SJSA1 (cell line): ENCODE results near the gene POU6F1. TPM values are rescaled to one million over a fixed set of nuclear protein-coding genes. Genes with fewer than 3 reads are reported as not detected.
A peak's percentile ranks its signal among the peaks of the same experiment; 100 is the strongest.

ENCODE experiments used
- DNase-seq, 2 experiments: peaks; one replicate each; pipeline ENCODE4 v3.0.0-alpha.2; 2015 to 2020; ENCODE audit warnings: low spot score in 2 of 2, low read depth in 1 of 2
- H3K27ac ChIP-seq: fragments of 250-450 bp; sonication (Bioruptor Pico); 2 replicates; pipeline ENCODE4 v1.5.1; 2020; ENCODE audit warnings: mild to moderate bottlenecking, moderate library complexity
- H3K27me3 ChIP-seq: fragments of 250-450 bp; sonication (Bioruptor Pico); replicated peaks from 2 replicates; pipeline ENCODE4 v1.5.1; 2020; ENCODE audit warnings: mild to moderate bottlenecking, moderate library complexity
- H3K36me3 ChIP-seq: fragments of 250-450 bp; sonication (Bioruptor Pico); 2 replicates; pipeline ENCODE4 v1.5.1; 2020; ENCODE audit warnings: mild to moderate bottlenecking
- H3K4me1 ChIP-seq: fragments of 250-450 bp; sonication (Bioruptor Pico); replicated peaks from 2 replicates; pipeline ENCODE4 v1.6.1; 2021; ENCODE audit warnings: mild to moderate bottlenecking
- H3K4me3 ChIP-seq: fragments of 250-450 bp; sonication (Bioruptor Pico); 2 replicates; pipeline ENCODE4 v1.5.1; 2020; ENCODE audit warnings: mild to moderate bottlenecking
- H3K9me3 ChIP-seq: fragments of 250-450 bp; sonication (Bioruptor Pico); replicated peaks from 2 replicates; pipeline ENCODE4 v1.5.1; 2020; ENCODE audit warnings: mild to moderate bottlenecking
- total RNA-seq: library from RNA; depleted of rRNA; stranded (reverse); fragments of >200 nt; shearing (Covaris generic); gene quantifications from 2 replicates; pipeline ENCODE4 v1.2.3, GENCODE V29; 2014

The POU6F1 gene
- total RNA-seq, 1 experiment from 2014 or later: 1.2 TPM

GRCh38 chr12:51183816-51184215 is 34.0 kb downstream of the POU6F1 start:
- Histone ChIP-seq H3K27me3 (no peaks in the 10 kb centered on the region), H3K27ac (no peak overlapping the region), H3K9me3 (no peaks in the 10 kb centered on the region), H3K36me3 (no peaks in the 10 kb centered on the region), H3K4me3 (no peak overlapping the region), H3K4me1 (no peaks in the 10 kb centered on the region)
- DNase-seq: peak in 1 of 2 experiments; percentile 7

- no peak for DNase-seq
- Histone ChIP-seq H3K27ac (no peak overlapping the region), H3K36me3 (no peaks in the 10 kb centered on the region), H3K27me3 (no peaks in the 10 kb centered on the region), H3K4me1 (no peaks in the 10 kb centered on the region), H3K9me3 (no peaks in the 10 kb centered on the region), H3K4me3 (no peak overlapping the region)
Observed at GRCh38 chr12:51183349-51183748, 34.5 kb downstream of the POU6F1 start.

- Histone ChIP-seq H3K36me3 (no peaks in the 10 kb centered on the region), H3K9me3 (no peaks in the 10 kb centered on the region), H3K27me3 (no peaks in the 10 kb centered on the region), H3K4me1 (no peaks in the 10 kb centered on the region), H3K27ac (no peak overlapping the region), H3K4me3 (no peak overlapping the region)
- no peak for DNase-seq
Observed at GRCh38 chr12:51181558-51181957, 36.3 kb downstream of the POU6F1 start.

- Histone ChIP-seq H3K36me3 (no peaks in the 10 kb centered on the region), H3K9me3 (no peaks in the 10 kb centered on the region), H3K27me3 (no peaks in the 10 kb centered on the region), H3K27ac (no peak overlapping the region), H3K4me1 (no peaks in the 10 kb centered on the region), H3K4me3 (no peak overlapping the region)
- no peak for DNase-seq
Observed at GRCh38 chr12:51177897-51178296, 40.0 kb downstream of the POU6F1 start.

- no peak overlapping the region for H3K4me3 ChIP-seq
- H3K27me3 ChIP-seq: no peaks in the 10 kb centered on the region
- DNase-seq: no peak
- H3K36me3 ChIP-seq: no peaks in the 10 kb centered on the region; the same call in 1 of the 2 replicates
- peaks cover 6% of the 10 kb centered on the region; the same call in 1 of the 2 replicates for H3K4me1 ChIP-seq
- H3K9me3 ChIP-seq: no peaks in the 10 kb centered on the region
- H3K27ac ChIP-seq: no peak overlapping the region
Observed at GRCh38 chr12:51174501-51174900, 43.4 kb downstream of the POU6F1 start.

GRCh38 chr12:51172515-51173431 is 45.1 kb downstream of the POU6F1 start, which contains the start of gene TFCP2:
TFCP2 (minus strand) TSS chr12:51173135; CDS start chr12:51172422, 713 bp downstream.
- Histone ChIP-seq H3K4me1 (peaks cover 6% of the 10 kb centered on the region; the same call in 1 of the 2 replicates), H3K27ac (peak within 1 kb of the TSS; percentile 100), H3K4me3 (peak within 1 kb of the TSS; percentile 61), H3K36me3 (no peaks in the 10 kb centered on the region; the same call in 1 of the 2 replicates), H3K9me3 (no peaks in the 10 kb centered on the region), H3K27me3 (no peaks in the 10 kb centered on the region)
- peak; percentile 97 to 99 for DNase-seq

- H3K27me3 ChIP-seq: no peaks in the 10 kb centered on the region
- H3K9me3 ChIP-seq: no peaks in the 10 kb centered on the region
- H3K36me3 ChIP-seq: no peaks in the 10 kb centered on the region; the same call in 1 of the 2 replicates
- H3K4me1 ChIP-seq: peaks cover 6% of the 10 kb centered on the region; the same call in 1 of the 2 replicates
- H3K27ac ChIP-seq: peak overlapping the region; percentile 100
- no peak for DNase-seq
- peak overlapping the region; percentile 61 for H3K4me3 ChIP-seq
Observed at GRCh38 chr12:51171884-51172514, 45.9 kb downstream of the POU6F1 start.

- Histone ChIP-seq H3K27ac (no peak overlapping the region), H3K27me3 (no peaks in the 10 kb centered on the region), H3K4me3 (no peak overlapping the region), H3K9me3 (no peaks in the 10 kb centered on the region), H3K4me1 (no peaks in the 10 kb centered on the region), H3K36me3 (no peaks in the 10 kb centered on the region)
- no peak for DNase-seq
Observed at GRCh38 chr12:51163795-51164194, 54.1 kb downstream of the POU6F1 start.

- no peak for DNase-seq
- no peaks in the 10 kb centered on the region for H3K4me1 ChIP-seq
- no peak overlapping the region for H3K27ac ChIP-seq
Observed at GRCh38 chr12:51162217-51162616, 55.6 kb downstream of the POU6F1 start.

GRCh38 chr12:51160814-51161459 is 56.9 kb downstream of the POU6F1 start:
- H3K36me3 ChIP-seq: no peaks in the 10 kb centered on the region
- no peaks in the 10 kb centered on the region for H3K9me3 ChIP-seq
- H3K27ac ChIP-seq: no peak overlapping the region
- H3K4me1 ChIP-seq: no peaks in the 10 kb centered on the region
- H3K27me3 ChIP-seq: no peaks in the 10 kb centered on the region
- H3K4me3 ChIP-seq: no peak overlapping the region
- peak in 1 of 2 experiments; percentile 52 for DNase-seq

More at GRCh38 chr12:51162217-51162616, 55.6 kb downstream of the POU6F1 start:
- Histone ChIP-seq H3K27me3 (no peaks in the 10 kb centered on the region), H3K36me3 (no peaks in the 10 kb centered on the region), H3K4me3 (no peak overlapping the region), H3K9me3 (no peaks in the 10 kb centered on the region)

- no peaks in the 10 kb centered on the region for H3K9me3 ChIP-seq
- H3K27ac ChIP-seq: no peak overlapping the region
Observed at GRCh38 chr12:51156245-51156765, 61.6 kb downstream of the POU6F1 start.

GRCh38 chr12:51152953-51153352 is 64.9 kb downstream of the POU6F1 start:
- no peak overlapping the region for H3K27ac ChIP-seq
- no peak for DNase-seq
- no peaks in the 10 kb centered on the region for H3K4me1 ChIP-seq
- H3K4me3 ChIP-seq: no peak overlapping the region
- no peaks in the 10 kb centered on the region for H3K27me3 ChIP-seq
- no peaks in the 10 kb centered on the region for H3K9me3 ChIP-seq
- H3K36me3 ChIP-seq: no peaks in the 10 kb centered on the region; the same call in 1 of the 2 replicates

More at GRCh38 chr12:51156245-51156765, 61.6 kb downstream of the POU6F1 start:
- no peaks in the 10 kb centered on the region for H3K4me1 ChIP-seq
- no peaks in the 10 kb centered on the region for H3K27me3 ChIP-seq
- no peak overlapping the region for H3K4me3 ChIP-seq
- DNase-seq: no peak
- no peaks in the 10 kb centered on the region; the same call in 1 of the 2 replicates for H3K36me3 ChIP-seq

GRCh38 chr12:51150777-51151176 is 67.1 kb downstream of the POU6F1 start:
- no peak overlapping the region for H3K4me3 ChIP-seq
- H3K27me3 ChIP-seq: no peaks in the 10 kb centered on the region
- no peak for DNase-seq
- H3K4me1 ChIP-seq: no peaks in the 10 kb centered on the region
- no peak overlapping the region for H3K27ac ChIP-seq
- no peaks in the 10 kb centered on the region; the same call in 1 of the 2 replicates for H3K36me3 ChIP-seq
- H3K9me3 ChIP-seq: no peaks in the 10 kb centered on the region
